ENCODE results near the gene DCAF17. TPM values are rescaled to one million over a fixed set of nuclear protein-coding genes. Genes with fewer than 3 reads are reported as not detected.
A peak's percentile ranks its signal among the peaks of the same experiment; 100 is the strongest.
"Not testable (repeated sequence)": the region's sequence is repeated elsewhere in the genome, so short reads cannot be mapped to it uniquely, and the experiment has no call there.

The DCAF17 gene
- total and polyA plus RNA-seq, 4 experiments from 2014 or later: 11.3 to 30.3 (median 19.5) TPM

DNA sequence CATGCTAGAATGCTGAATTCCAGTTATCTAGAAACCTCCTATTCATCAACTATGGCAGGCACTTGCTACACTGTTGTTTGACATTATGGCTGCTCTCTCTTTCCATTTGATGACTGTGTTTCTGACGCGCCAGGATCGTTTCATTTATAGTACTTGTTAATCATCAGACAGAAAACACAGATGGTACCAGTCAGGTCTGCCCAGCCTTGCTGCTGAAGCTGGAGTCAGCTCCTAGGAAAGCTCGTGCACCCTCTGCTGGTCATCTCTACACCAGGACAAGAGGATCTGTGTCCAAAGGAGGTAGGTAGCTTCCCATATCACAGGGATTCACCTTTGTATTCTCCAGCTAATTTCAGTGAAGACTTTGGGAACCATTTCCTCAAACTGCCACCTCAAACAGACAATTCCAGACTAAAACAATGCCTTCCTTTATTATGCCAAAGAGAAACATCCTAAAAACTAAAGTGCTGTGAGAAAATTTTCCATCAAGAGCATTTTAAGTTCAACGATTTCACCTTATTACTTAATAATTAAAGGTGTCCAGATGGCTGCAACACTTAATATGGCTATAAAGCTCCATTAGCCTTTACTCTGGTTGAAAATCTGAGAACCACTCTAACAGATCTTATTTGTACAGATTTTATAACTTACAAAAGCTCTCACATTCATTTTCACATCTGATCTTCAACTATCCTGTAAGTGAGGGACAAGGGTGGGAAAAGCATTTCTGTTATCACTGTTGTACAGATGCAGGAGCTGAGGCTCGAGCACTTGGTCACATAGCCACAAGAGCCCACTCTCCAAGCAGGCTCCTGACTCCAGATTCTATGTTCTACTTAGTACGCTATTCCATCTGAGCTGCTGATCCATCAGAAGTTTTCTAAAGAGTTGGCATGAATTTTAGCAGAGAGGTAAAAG lies 17.8 kb upstream of the DCAF17 start:
- Histone ChIP-seq H3K9me3 (ENCODE audit: control insufficient read depth in 1 of 2, low read length in 2 of 2) (no peaks in the 10 kb centered on the region), H3K4me3 (ENCODE audit: low read length in 2 of 2) (no peak overlapping the region), H3K27me3 (ENCODE audit: insufficient read depth, low read length) (no peaks in the 10 kb centered on the region), H3K4me1 (ENCODE audit: insufficient read depth, low read length) (peaks cover 10% of the 10 kb centered on the region), H3K36me3 (ENCODE audit: insufficient read depth, low read length) (no peaks in the 10 kb centered on the region), H3K27ac (ENCODE audit: low read depth, low read length) (no peak overlapping the region)
- H3K27me3 Mint-ChIP-seq: no peaks in the 10 kb centered on the region
- H3K4me3 Mint-ChIP-seq: peak overlapping the region in 3 of 8 donors; percentile 5 to 41 (median 10)
- DNase-seq: peak; percentile 73 to 85 (median 78)
- POLR2A ChIA-PET (ENCODE audit: partially characterized antibody): interaction anchor here (0.5 to 2.6 kb wide), 13 partner anchors 13 to 488 kb away, joined by 3 to 13 read pairs (median 4); partner anchors contain the start of genes DCAF17, GORASP2, METTL8 and TLK1
- H3K36me3 Mint-ChIP-seq: no peaks in the 10 kb centered on the region
- H3K4me1 Mint-ChIP-seq: peaks cover 10 to 18% (median 11%) of the 10 kb centered on the region in 4 donors
- H3K27ac Mint-ChIP-seq: peak overlapping the region; percentile 19 to 92 (median 54)
- CTCF ChIA-PET (ENCODE audit: partially characterized antibody): interaction anchor here (0.6 to 6.9 kb wide), 52 partner anchors 10 to 489 kb away, joined by 3 to 135 read pairs (median 5); partner anchors contain the start of genes DCAF17, GORASP2, METTL8 and TLK1
- intact Hi-C loops (cut with micrococcal nuclease): loop anchor here (1.0 to 10.0 kb wide), 8 partner anchors 18 to 488 kb away; partner anchors contain the start of genes DCAF17 and TLK1
- no peaks in the 10 kb centered on the region for H3K9me3 Mint-ChIP-seq

DNA sequence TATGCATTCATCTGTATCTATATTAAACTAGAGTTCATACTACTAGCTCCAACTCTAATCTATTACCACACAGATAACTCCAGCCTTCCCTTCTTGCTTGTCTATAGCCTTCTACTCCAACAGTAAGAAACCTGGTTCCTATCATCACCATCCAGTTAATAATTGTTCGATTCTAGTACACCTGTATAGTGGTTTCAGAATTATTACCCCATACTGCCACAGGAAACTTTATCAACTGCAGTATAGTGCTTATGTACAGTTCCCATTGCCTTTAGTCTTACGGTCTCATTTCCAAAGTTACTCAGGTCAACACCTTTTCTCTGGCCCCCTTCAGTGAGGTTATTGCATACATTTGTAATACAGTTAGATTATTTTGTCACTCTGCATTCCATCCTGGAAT lies 14.7 kb upstream of the DCAF17 start:
- CTCF ChIA-PET (ENCODE audit: partially characterized antibody): interaction anchor here (1.7 kb wide), 1 partner anchor 9 kb away, joined by 5 read pairs; no protein-coding TSS in a partner anchor
- Histone ChIP-seq H3K27ac (ENCODE audit: low read depth, low read length) (no peak overlapping the region), H3K4me3 (ENCODE audit: low read length in 2 of 2) (no peak overlapping the region), H3K4me1 (ENCODE audit: insufficient read depth, low read length) (peaks cover 11% of the 10 kb centered on the region), H3K27me3 (ENCODE audit: insufficient read depth, low read length) (no peaks in the 10 kb centered on the region), H3K9me3 (ENCODE audit: control insufficient read depth in 1 of 2, low read length in 2 of 2) (peaks cover 0 to 3% of the 10 kb centered on the region in 2 donors), H3K36me3 (ENCODE audit: insufficient read depth, low read length) (no peaks in the 10 kb centered on the region)
- Mint-ChIP-seq H3K36me3 (peaks cover 5 to 9% of the 10 kb centered on the region in 2 donors), H3K27ac (peak overlapping the region in 1 of 7 donors; percentile 6), H3K4me3 (no peak overlapping the region), H3K9me3 (peaks cover 0 to 19% (median 10%) of the 10 kb centered on the region in 8 donors), H3K4me1 (peaks cover 11 to 16% (median 11%) of the 10 kb centered on the region in 4 donors), H3K27me3 (no peaks in the 10 kb centered on the region)
- DNase-seq: no peak
- intact Hi-C loops (cut with micrococcal nuclease): loop anchor here (5.0 to 10.0 kb wide), 2 partner anchors 92 to 175 kb away; no protein-coding TSS in a partner anchor
- POLR2A ChIA-PET (ENCODE audit: partially characterized antibody): no interaction called here

- Histone ChIP-seq H3K9me3 (ENCODE audit: control insufficient read depth in 1 of 2, low read length in 2 of 2) (peaks cover 0 to 3% of the 10 kb centered on the region in 2 donors), H3K4me1 (ENCODE audit: insufficient read depth, low read length) (peaks cover 7% of the 10 kb centered on the region), H3K27me3 (ENCODE audit: insufficient read depth, low read length) (no peaks in the 10 kb centered on the region), H3K27ac (ENCODE audit: low read depth, low read length) (no peak overlapping the region), H3K36me3 (ENCODE audit: insufficient read depth, low read length) (no peaks in the 10 kb centered on the region), H3K4me3 (ENCODE audit: low read length in 2 of 2) (no peak overlapping the region)
- intact Hi-C loops (cut with micrococcal nuclease): no loop called here
- ChIA-PET CTCF (ENCODE audit: partially characterized antibody) (interaction anchor here (0.7 to 1.2 kb wide), 3 partner anchors 11 to 492 kb away, joined by 3 read pairs; partner anchors contain the start of gene GORASP2), POLR2A (ENCODE audit: partially characterized antibody) (no interaction called here)
- DNase-seq: no peak
- Mint-ChIP-seq H3K4me1 (peaks cover 7 to 12% (median 8%) of the 10 kb centered on the region in 4 donors), H3K4me3 (peak overlapping the region in 1 of 8 donors; percentile 43), H3K36me3 (peaks cover 10 to 17% of the 10 kb centered on the region in 2 donors), H3K9me3 (peaks cover 0 to 28% (median 16%) of the 10 kb centered on the region in 8 donors), H3K27ac (peak overlapping the region in 1 of 7 donors; percentile 5), H3K27me3 (no peaks in the 10 kb centered on the region)
These were observed 13.1 kb upstream of the DCAF17 start for GRCh38 chr2:171420728-171421563.

GRCh38 chr2:171422710-171423495 lies 11.1 kb upstream of the DCAF17 start:
- H3K4me3 ChIP-seq (ENCODE audit: low read length in 2 of 2); H3K4me1 ChIP-seq (ENCODE audit: insufficient read depth, low read length); H3K9me3 ChIP-seq (ENCODE audit: control insufficient read depth in 1 of 2, low read length in 2 of 2); H3K27ac ChIP-seq (ENCODE audit: low read depth, low read length); H3K36me3 ChIP-seq (ENCODE audit: insufficient read depth, low read length); H3K27me3 ChIP-seq (ENCODE audit: insufficient read depth, low read length); intact Hi-C loops (cut with micrococcal nuclease); H3K27me3 Mint-ChIP-seq; H3K4me1 Mint-ChIP-seq; H3K27ac Mint-ChIP-seq; DNase-seq; H3K4me3 Mint-ChIP-seq: not testable (repeated sequence)
- Mint-ChIP-seq H3K9me3 (peaks cover 0 to 30% (median 16%) of the 10 kb centered on the region in 8 donors), H3K36me3 (peaks cover 10 to 23% of the 10 kb centered on the region in 2 donors)
- POLR2A ChIA-PET (ENCODE audit: partially characterized antibody): interaction anchor here (2.3 kb wide), 1 partner anchor 11 kb away, joined by 6 read pairs; the partner anchor contains the start of genes DCAF17 and METTL8
- CTCF ChIA-PET (ENCODE audit: partially characterized antibody): interaction anchor here (0.6 to 1.4 kb wide), 2 partner anchors 335 to 455 kb away, joined by 3 to 4 read pairs; no protein-coding TSS in a partner anchor

- no peak for DNase-seq
- Histone ChIP-seq H3K4me3 (ENCODE audit: low read length in 2 of 2) (no peak overlapping the region), H3K27ac (ENCODE audit: low read depth, low read length) (no peak overlapping the region), H3K27me3 (ENCODE audit: insufficient read depth, low read length) (no peaks in the 10 kb centered on the region), H3K4me1 (ENCODE audit: insufficient read depth, low read length) (peaks cover 24% of the 10 kb centered on the region), H3K9me3 (ENCODE audit: control insufficient read depth in 1 of 2, low read length in 2 of 2) (no peaks in the 10 kb centered on the region), H3K36me3 (ENCODE audit: insufficient read depth, low read length) (no peaks in the 10 kb centered on the region)
- intact Hi-C loops (cut with micrococcal nuclease): loop anchor here (5.0 to 10.0 kb wide), 4 partner anchors 257 to 1124 kb away; partner anchors contain the start of genes DYNC1I2, HAT1 and PDK1
- Mint-ChIP-seq H3K36me3 (peaks cover 11 to 12% of the 10 kb centered on the region in 2 donors), H3K27ac (no peak overlapping the region), H3K4me1 (peaks cover 24 to 38% (median 33%) of the 10 kb centered on the region in 4 donors), H3K4me3 (no peak overlapping the region), H3K9me3 (peaks cover 0 to 2% (median 0%) of the 10 kb centered on the region in 8 donors), H3K27me3 (no peaks in the 10 kb centered on the region)
- POLR2A ChIA-PET (ENCODE audit: partially characterized antibody): interaction anchor here (1.2 to 1.7 kb wide), 3 partner anchors 15 to 502 kb away, joined by 3 to 7 read pairs (median 4); partner anchors contain the start of genes GORASP2 and TLK1
- CTCF ChIA-PET (ENCODE audit: partially characterized antibody): interaction anchor here (1.1 to 4.2 kb wide), 3 partner anchors 11 to 502 kb away, joined by 5 to 18 read pairs (median 18); partner anchors contain the start of gene GORASP2
These were observed 3.3 kb upstream of the DCAF17 start for GRCh38 chr2:171430516-171431410.
